ENCODE data around the gene ZNF790. TPM values are rescaled to one million over a fixed set of nuclear protein-coding genes. Genes with fewer than 3 reads are reported as not detected.
A peak's percentile ranks its signal among the peaks of the same experiment; 100 is the strongest.

The ZNF790 gene
- total and polyA plus RNA-seq, 2 of the 13 experiments (the other 11 are each of a cell fraction or from before 2014, with no cell fraction given): 1.3 to 5.3 TPM

- H3K36me3 ChIP-seq (replicated peaks in 1 of 2; ENCODE audit: control insufficient read depth in 1 of 2, insufficient read depth in 2 of 2, low read length in 2 of 2): peaks cover under 1 to 7% of the 10 kb centered on the region in 2 experiments; a peak in 2 of 5 replicates
- ChIA-PET POLR2A (interaction anchor here (0.7 to 3.6 kb wide), 16 partner anchors 9 to 855 kb away, joined by 3 to 169 read pairs (median 6); partner anchors contain the start of genes ZNF146, ZNF260, ZNF345 and ZNF382), CTCF (ENCODE audit: low intra/inter-chr PET ratio, low total read pairs) (no interaction called here)
- peaks cover 9% of the 10 kb centered on the region for H3K79me2 ChIP-seq (ENCODE audit: insufficient read depth, low read length)
- TSS peak; percentile 65 for BruUV-seq (replicated peaks)
- ATAC-seq (peak; percentile 14), DNase-seq (ENCODE audit: low spot score) (peak; percentile 31), FAIRE-seq (no peak)
- H3K4me3 ChIP-seq (replicated peaks in 1 of 3; ENCODE audit: insufficient read depth in 1 of 3, low read depth in 2 of 3, low read length in 3 of 3): peak overlapping the region; percentile 77 to 85 (median 84)
- in situ Hi-C loops (cut with HindIII; ENCODE audit: extremely low pct_ligation_motif_present, low pct_unique_long_range_greater_than_20kb): no loop called here
- peaks cover 38% of the 10 kb centered on the region for H3K9me3 ChIP-seq (ENCODE audit: low read length)
- H3K4me1 ChIP-seq (ENCODE audit: insufficient read depth, low read length): peaks cover 19% of the 10 kb centered on the region
- intact Hi-C loops (cut with micrococcal nuclease; ENCODE audit: unreplicated experiment): loop anchor here (5.0 kb wide), 2 partner anchors 150 to 265 kb away; partner anchors contain the start of genes ZNF529 and ZNF567
- H3K27me3 ChIP-seq (ENCODE audit: control insufficient read depth in 1 of 2, insufficient read depth in 2 of 2, low read length in 2 of 2): no peaks in the 10 kb centered on the region; a peak in 1 of 5 replicates
- peak overlapping the region; percentile 82 for H3K9ac ChIP-seq (ENCODE audit: insufficient read depth, low read depth, low read length)
- no peaks in the 10 kb centered on the region for H4K20me1 ChIP-seq (ENCODE audit: insufficient read depth, low read length)
- whole genome bisulfite sequencing (ENCODE audit: low lambda C conversion rate): 12% methylated on average over 8 of the region's 8 CpGs
- H3K4me2 ChIP-seq (ENCODE audit: low read depth, low read length): peak overlapping the region; percentile 80
- peak overlapping the region; percentile 95 for H2AFZ ChIP-seq (ENCODE audit: low read length)
- H3K27ac ChIP-seq (ENCODE audit: extremely low read length, insufficient read depth, low read length): peak overlapping the region; percentile 86
- no peak for TF ChIP-seq ZNF773 (CRISPR knock-in tag; IDR thresholded peaks at IDR 0.05; ENCODE audit: borderline replicate concordance)
- TF ChIP-seq, protein P1, sequence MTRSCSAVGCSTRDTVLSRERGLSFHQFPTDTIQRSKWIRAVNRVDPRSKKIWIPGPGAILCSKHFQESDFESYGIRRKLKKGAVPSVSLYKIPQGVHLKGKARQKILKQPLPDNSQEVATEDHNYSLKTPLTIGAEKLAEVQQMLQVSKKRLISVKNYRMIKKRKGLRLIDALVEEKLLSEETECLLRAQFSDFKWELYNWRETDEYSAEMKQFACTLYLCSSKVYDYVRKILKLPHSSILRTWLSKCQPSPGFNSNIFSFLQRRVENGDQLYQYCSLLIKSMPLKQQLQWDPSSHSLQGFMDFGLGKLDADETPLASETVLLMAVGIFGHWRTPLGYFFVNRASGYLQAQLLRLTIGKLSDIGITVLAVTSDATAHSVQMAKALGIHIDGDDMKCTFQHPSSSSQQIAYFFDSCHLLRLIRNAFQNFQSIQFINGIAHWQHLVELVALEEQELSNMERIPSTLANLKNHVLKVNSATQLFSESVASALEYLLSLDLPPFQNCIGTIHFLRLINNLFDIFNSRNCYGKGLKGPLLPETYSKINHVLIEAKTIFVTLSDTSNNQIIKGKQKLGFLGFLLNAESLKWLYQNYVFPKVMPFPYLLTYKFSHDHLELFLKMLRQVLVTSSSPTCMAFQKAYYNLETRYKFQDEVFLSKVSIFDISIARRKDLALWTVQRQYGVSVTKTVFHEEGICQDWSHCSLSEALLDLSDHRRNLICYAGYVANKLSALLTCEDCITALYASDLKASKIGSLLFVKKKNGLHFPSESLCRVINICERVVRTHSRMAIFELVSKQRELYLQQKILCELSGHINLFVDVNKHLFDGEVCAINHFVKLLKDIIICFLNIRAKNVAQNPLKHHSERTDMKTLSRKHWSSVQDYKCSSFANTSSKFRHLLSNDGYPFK (CRISPR knock-in tag; IDR thresholded peaks at IDR 0.05; ENCODE audit: borderline replicate concordance): no peak
- TF ChIP-seq ZNF446 (CRISPR knock-in tag; IDR thresholded peaks at IDR 0.05): peak; percentile 31; the same call in 1 of the 2 replicates
- no peak for TF ChIP-seq ZNF569 (CRISPR knock-in tag; IDR thresholded peaks at IDR 0.05; ENCODE audit: borderline replicate concordance)
- TF ChIP-seq, protein P2, sequence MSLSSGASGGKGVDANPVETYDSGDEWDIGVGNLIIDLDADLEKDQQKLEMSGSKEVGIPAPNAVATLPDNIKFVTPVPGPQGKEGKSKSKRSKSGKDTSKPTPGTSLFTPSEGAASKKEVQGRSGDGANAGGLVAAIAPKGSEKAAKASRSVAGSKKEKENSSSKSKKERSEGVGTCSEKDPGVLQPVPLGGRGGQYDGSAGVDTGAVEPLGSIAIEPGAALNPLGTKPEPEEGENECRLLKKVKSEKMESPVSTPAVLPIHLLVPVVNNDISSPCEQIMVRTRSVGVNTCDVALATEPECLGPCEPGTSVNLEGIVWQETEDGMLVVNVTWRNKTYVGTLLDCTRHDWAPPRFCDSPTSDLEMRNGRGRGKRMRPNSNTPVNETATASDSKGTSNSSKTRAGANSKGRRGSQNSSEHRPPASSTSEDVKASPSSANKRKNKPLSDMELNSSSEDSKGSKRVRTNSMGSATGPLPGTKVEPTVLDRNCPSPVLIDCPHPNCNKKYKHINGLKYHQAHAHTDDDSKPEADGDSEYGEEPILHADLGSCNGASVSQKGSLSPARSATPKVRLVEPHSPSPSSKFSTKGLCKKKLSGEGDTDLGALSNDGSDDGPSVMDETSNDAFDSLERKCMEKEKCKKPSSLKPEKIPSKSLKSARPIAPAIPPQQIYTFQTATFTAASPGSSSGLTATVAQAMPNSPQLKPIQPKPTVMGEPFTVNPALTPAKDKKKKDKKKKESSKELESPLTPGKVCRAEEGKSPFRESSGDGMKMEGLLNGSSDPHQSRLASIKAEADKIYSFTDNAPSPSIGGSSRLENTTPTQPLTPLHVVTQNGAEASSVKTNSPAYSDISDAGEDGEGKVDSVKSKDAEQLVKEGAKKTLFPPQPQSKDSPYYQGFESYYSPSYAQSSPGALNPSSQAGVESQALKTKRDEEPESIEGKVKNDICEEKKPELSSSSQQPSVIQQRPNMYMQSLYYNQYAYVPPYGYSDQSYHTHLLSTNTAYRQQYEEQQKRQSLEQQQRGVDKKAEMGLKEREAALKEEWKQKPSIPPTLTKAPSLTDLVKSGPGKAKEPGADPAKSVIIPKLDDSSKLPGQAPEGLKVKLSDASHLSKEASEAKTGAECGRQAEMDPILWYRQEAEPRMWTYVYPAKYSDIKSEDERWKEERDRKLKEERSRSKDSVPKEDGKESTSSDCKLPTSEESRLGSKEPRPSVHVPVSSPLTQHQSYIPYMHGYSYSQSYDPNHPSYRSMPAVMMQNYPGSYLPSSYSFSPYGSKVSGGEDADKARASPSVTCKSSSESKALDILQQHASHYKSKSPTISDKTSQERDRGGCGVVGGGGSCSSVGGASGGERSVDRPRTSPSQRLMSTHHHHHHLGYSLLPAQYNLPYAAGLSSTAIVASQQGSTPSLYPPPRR (CRISPR knock-in tag; IDR thresholded peaks at IDR 0.05; ENCODE audit: borderline replicate concordance): no peak
- no peak for TF ChIP-seq SRF (IDR thresholded peaks at IDR 0.05; ENCODE audit: low read depth, low read length)
- TF ChIP-seq, protein P3, sequence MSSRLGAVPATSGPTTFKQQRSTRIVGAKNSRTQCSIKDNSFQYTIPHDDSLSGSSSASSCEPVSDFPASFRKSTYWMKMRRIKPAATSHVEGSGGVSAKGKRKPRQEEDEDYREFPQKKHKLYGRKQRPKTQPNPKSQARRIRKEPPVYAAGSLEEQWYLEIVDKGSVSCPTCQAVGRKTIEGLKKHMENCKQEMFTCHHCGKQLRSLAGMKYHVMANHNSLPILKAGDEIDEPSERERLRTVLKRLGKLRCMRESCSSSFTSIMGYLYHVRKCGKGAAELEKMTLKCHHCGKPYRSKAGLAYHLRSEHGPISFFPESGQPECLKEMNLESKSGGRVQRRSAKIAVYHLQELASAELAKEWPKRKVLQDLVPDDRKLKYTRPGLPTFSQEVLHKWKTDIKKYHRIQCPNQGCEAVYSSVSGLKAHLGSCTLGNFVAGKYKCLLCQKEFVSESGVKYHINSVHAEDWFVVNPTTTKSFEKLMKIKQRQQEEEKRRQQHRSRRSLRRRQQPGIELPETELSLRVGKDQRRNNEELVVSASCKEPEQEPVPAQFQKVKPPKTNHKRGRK (CRISPR knock-in tag; IDR thresholded peaks at IDR 0.05): 0 out of 2 replicates have a peak, but pooled peaks have one; percentile 20
- peak; percentile 64; the same call in 1 of the 2 replicates for TF ChIP-seq SMYD3 (CRISPR knock-in tag; IDR thresholded peaks at IDR 0.05)
- no peak for TF ChIP-seq BCLAF1 (IDR thresholded peaks at IDR 0.05)
These were observed 846 bp downstream of the ZNF790 start for GRCh38 chr19:36837176-36837905.
